ENCODE results near the gene CATSPER4.

DNA sequence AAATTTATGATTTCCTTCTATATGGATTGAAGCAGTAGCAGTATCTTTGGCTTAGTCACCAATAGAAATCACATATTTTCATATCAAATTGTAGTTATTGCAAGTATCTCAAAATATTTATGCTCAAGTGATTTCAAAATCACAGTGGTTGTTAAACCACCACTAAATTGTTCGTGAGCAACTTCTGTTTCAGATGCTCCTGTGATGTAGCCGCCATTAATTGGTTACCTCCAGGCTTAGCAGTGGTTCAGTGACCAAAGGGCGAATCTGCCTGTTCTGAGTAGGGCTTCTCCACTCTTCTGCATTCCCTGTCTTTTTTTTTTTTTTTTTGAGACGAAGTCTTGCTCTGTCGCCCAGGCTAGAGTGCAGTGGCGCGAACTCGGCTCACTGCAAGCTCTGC lies 15.1 kb upstream of the CATSPER4 start:
- TF ChIP-seq CTCF (IDR thresholded peaks at IDR 0.05), result no peak
- TF ChIP-seq EZH2 (IDR thresholded peaks at IDR 0.05; ENCODE audit: borderline replicate concordance, insufficient read depth, low read depth, low read length, poor library complexity, severe bottlenecking), result no peak

Measured in B cell (primary cell).